GM18505 (cell line): ENCODE measurements around the gene WDFY2.

Source experiments
- ATAC-seq: cut with Tn5 transposase; IDR thresholded peaks from one replicate; pipeline ENCODE4 v1.9.1; 2021; ENCODE audit not compliant: unreplicated experiment
- POLR2A ChIP-seq: IDR thresholded peaks from 4 replicates; pipeline ENCODE4 v1.6.1; 2011; ENCODE audit warnings: borderline replicate concordance; ENCODE audit not compliant: insufficient read depth, insufficient read length; ENCODE audit errors: extremely low read depth

The WDFY2 gene

DNA sequence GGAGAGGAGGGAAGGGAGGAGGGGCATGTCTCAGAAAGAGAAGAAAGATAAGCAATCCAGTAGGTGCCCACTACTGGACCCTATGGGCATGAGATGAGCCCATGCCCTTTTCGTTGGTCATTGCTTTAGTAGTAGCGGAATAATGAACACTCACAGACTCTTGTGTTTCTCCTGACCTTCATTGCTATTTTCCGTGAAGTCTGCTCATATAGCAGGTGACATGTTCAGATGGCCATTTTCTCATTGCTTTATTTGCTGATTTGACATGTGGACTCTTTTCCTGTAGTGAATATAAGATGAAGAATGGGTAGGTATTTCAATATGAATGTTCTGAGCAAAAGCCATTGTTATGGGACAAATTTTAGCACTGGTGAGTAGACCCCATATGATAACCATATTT is 16.4 kb downstream of the WDFY2 start:
- ATAC-seq: no peak
- TF ChIP-seq POLR2A: no peak

DNA sequence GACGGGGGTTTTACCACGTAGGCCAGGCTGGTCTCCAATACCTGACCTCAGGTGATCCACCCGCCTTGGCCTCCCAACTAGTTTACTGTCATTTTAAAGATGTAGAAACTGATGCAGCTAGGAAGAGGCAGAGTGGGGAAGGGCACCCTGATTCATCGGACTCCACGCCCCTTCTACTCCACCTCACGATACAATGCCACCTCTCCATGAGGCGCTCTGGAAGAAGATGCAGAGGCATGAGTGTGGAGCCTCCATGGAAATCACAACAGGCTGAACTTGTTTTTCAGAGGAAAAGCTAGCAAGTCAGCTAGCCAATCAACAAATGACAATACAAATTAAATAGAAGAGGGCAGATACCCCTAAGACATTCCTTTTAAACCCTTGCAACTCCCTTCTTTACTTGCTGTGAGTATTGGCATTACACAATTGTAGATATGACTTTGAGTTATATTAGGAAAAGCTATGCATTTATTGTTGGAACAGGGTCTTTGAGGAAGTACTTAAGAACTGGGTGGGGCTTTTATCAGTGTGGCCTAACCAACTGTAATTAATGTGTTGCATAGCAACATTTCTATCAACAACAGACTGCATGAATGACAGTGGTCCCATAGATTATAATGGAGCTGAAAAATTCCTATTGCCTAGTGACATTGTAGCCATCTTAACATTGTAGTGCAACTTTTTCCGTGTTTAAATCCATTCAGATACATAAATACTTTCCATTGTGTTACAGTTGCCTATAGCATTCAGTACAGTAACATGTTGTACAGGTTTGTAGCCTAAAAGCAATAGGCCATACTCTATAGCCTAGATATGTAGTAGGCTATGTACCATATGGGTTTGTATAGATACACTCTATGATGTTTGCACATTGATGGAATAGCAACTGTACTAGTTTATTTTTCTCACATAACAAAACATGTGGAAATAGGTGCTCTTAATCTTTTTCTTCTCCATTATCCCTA is 17.6 kb downstream of the WDFY2 start:
- no peak for ATAC-seq
- TF ChIP-seq POLR2A: no peak

DNA sequence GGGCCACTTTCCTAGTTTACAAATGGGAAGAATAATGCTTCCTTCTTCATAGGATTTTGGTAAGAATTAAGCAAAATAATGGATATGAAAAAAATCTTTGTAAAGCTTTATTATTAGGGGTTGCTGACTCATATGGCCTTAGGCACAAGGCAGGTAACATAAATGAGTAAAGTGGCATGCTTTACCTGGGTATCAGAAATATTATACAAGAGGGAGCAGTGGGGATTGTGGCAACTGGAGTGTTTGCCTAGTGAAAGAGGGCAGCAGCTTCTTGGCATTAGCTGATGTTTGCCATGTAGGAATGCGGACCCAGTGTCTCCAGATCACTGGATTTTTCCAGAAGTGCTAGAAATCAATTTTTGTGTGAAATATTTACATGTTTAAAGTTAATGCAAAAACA is 19.5 kb downstream of the WDFY2 start:
- no peak for ATAC-seq
- no peak for TF ChIP-seq POLR2A

DNA sequence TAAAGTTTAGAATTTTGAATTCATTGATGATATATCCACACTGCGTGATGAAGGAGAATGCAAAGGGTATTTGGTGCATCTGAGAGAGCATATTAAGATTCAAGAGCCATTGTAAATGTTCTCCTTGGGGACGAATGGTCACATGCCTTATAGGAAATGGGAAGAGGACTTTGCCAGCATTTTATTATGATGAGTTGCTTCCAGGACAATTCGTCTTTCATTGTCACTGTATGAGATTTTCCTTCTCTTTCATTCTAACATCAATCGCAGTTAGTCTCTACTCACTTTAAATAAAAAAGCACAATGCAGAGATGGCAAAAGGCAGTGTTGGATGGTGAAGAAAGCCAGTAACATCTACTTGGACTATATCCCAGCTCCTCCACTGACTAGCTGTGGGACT is 21.4 kb downstream of the WDFY2 start:
- ATAC-seq: no peak
- TF ChIP-seq POLR2A: no peak

DNA sequence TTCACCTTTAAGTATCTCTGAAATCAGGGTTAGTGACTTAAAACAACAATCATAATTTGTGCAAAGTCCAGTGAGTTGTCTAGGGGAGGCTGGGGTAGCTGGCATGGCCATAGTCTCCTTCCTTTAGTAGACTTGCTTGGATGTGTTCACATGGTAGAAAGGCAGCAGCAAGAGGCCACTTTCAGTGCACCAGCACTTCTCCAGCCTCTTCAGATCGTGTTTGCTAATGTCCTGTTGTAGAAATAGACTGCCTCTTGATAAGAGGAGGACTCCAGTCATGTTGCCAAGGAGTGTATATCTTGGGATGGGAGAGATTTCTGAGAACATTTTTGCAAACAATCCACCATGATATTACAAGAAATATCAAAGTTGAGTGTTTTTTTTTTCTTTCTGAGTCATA is 22.9 kb downstream of the WDFY2 start:
- no peak for TF ChIP-seq POLR2A
- ATAC-seq: no peak

DNA sequence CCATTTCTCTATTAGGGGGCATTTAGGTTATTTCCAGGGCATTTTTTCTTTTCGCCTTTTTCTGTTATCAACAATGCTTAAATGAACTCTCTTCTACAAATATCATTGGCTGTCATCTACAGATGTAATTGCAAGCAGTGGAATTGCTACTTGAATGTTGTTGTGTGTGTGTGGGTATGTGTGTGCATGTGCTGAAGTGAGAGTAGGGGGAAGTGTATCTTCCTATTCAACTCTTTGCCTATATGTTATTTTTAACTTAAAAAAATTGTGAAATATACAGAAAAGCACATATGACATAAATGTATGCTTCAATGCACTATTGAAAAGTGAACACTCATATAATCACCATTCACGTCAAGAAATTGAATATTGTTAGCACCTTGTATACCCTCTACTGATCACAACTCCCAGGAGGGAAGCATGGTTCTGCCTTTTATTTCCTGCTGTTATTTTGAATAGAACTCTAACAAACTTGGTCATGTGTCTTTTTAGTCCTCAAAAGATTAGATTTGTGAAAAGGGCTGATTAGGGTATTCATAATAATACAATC is 24.7 kb downstream of the WDFY2 start:
- TF ChIP-seq POLR2A: no peak
- no peak for ATAC-seq

DNA sequence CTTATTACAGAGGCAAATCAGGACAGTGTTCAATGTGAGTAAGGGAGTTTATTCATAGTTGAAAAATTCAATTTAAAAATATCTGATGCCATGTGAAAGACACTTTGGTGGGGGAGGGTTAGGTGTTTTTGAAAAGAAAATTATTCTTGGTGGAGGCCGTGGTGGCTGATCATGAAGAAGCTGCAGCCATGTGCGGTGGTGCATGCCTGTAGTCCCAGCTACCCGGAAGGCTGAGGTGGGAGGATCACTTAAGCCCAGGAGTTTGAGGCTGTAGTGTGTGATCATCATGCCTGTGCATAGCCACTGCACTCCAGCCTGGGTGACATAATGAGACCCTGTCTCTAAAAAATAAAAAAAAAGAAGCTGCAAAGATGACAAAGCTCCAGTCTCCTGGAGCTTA is 28.6 kb downstream of the WDFY2 start:
- peak; percentile 65 for ATAC-seq

DNA sequence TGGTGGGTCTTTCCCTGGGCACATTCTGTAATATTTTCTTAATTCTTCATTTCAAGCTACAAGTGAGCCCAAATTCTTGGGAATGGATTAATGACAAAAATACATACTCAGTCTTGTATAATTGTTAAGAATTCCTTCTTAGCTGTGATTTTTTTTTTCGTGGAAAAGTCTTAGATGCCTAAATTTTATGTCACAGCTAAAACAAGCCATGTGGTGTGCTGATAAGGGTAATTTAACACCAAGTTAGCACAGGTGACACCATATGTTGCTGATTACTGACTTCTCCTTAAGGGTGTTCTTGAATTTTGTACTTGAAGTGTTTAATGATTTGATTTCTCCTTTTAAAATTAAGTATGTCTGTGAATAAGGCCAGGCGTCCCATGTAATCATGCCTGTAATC is 29.3 kb downstream of the WDFY2 start:
- no peak for TF ChIP-seq POLR2A
- ATAC-seq: no peak

More for the DNA sequence above, 28.6 kb downstream of the WDFY2 start:
- no peak for TF ChIP-seq POLR2A

DNA sequence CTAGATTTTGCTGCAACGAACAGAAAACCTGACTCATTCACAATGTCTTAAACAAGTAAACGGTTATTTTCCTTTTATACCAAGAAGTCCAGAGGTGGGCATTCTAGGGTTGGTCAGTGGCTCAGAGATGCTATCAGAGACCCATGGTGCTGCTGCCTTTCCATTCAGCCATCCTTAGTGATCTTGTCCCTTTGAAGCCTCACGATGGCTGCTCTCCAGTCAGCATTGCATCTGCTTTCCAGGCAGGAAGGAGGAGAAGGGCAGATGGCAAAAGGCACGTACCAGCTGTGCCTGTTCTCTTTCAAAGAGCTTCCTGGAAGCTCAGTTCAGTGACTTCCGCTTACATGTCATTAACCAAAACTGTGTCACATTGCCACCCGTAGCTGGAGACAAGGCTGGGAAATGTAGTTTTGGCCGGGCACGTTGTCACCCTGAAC is 30.1 kb downstream of the WDFY2 start:
- peak; percentile 68 for TF ChIP-seq POLR2A
- ATAC-seq: peak; percentile 61

DNA sequence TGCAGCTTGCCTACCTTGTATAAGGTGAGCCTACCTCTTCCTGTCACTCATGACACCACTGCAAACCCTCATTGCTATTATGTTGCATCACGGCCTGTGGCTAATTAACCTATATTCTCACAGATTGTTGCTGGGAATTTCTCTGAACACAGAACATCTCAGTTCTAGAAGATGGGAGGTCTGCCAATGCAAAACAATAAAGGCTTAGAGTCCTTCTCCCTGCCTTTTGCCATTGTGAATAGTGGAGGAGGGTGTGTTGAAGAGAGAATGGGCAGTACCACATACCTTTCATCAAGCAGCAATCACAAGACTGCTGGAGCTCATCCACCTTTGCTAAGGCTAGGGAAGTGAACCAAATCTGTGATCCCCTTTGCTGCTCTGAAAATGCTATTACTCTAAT is 34.4 kb downstream of the WDFY2 start:
- TF ChIP-seq POLR2A: no peak
- no peak for ATAC-seq

DNA sequence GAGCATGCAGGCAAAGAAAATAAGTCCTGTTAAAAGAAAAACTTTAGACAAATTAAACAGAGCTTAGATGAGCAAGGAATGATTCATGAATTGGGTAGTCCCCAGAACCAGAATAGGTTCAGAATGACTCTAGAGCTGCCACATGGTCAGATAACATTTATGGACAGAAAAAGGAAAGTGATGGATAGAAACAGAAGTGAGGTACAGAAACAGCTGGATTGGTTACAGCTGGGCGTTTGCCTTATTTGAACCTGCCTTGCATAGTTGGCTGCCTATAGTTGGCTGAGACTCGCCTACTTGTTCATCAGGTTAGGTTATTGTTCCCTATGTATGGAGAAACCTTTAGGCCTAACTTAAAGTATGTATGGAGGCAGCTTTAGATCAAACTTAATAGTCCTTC is 35.4 kb downstream of the WDFY2 start:
- ATAC-seq: no peak

DNA sequence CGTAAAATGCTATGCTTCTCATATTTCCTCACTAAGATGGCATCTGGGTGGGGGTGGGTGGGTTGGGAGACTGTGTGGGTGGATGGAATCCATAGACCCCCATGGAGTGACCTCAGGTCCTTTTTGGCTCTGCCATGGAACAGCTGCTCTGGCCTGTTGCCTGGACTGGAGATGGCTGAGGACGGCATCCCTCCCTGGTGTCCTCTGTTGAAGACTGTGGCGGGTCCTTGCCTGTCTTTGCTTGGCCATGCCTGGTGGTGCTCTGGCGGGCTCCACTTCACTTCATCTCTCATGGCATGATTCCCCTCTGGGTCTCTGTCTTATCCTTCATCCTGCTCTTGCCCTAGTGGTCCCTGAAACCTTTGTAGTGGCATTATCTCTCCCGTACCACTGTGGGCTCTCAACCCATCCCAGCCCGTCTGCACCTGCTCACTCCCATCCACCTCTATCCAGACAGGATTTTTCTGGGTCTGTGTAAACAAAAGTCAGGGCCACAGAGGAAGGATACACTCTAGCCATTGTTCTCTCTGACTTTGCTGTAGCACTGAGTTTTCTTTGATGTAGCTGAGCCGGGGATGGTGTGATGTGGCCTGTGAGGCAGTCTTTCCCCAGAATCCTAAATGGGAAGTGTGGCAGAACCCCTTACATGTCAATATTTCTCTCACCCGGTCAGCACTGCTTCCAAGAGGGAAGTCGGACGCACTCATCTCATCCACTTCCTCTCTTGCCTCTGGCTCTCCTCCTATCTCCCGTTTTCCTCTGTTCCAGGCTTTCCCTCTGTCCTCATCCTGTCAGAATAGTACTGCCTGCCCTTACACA is 36.1 kb downstream of the WDFY2 start:
- TF ChIP-seq POLR2A: no peak
- no peak for ATAC-seq

More for the DNA sequence above, 35.4 kb downstream of the WDFY2 start:
- no peak for TF ChIP-seq POLR2A

DNA sequence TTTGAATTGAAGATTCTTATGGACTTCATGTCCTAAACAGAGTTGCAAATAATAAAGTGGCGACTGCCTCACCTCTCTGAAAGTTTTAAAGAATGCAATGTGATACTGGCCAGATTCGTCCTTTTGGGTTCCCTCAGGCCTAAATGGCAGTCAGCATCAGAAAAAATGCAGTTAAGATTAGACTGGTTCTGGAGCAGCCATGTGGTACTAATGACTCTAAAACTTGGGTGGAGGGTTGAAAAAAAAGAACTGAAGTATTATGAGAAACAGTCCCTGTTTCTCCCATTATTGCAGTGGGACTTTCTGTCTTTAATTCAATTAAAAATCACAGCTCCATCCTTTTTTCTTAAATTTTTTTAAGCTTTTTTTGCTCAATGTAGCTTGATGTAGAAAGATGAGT is 37.3 kb downstream of the WDFY2 start:
- ATAC-seq: no peak
- no peak for TF ChIP-seq POLR2A

DNA sequence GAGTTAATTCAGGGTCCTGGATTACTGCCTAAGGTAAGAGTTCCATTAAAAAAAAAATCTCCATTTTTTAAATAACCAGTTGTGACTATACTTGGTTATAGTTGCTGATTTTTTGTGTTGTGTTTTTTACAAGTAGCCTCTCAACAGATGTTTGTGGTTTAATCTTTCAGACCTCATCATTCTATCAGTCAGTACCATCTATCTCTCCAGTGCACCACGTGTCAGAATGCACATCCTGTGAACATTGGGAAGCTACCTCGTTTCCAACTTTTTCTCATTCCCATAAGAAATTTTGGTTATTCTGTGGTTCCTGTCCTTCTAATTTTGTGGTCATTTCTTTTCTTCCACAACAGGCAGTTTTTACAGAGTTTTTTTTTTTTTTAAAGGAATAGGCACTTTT is 39.2 kb downstream of the WDFY2 start:
- ATAC-seq: no peak
- no peak for TF ChIP-seq POLR2A

DNA sequence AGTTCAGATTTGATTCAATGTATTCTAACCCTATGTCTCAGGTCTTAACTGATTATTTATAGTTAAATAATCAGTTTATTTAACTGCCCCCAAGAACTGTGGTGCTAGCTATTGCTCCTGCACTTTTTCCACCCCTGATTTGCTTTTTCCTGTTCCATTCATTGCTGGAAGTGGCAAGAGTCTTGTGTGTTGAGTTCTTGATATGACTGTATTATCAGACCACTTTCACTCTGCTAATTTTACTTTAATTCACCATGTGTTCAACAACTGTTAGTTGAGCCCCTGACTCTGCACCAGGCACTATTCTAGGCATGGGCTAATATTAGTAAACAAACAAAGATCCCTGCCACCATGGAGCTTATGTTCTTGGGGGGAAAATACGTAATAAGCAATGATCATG is 39.9 kb downstream of the WDFY2 start:
- TF ChIP-seq POLR2A: no peak
- no peak for ATAC-seq
